ENCODE results near the gene ZMYM4.
"Not testable (repeated sequence)": the region's sequence is repeated elsewhere in the genome, so short reads cannot be mapped to it uniquely, and the experiment has no call there.

Gene ZMYM4

DNA sequence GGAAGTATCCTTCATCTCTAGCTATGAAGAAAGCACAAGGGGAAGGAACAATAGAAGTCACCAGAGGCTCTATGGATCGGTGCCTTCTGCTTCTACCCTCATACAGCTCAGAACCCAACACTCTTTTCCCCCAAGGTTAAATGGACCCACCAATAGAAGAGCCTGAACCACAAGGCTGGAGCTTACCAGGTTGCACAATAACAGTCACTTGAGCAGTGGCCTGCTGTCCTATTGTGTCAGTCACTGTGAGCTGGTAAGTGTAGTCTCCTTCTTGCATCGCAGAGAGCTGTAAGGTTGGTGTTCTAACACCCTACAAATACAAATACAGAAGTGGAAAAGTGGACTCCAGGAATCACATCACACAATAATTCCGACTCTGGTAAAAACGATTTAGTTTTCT, 185.7 kb downstream of the ZMYM4 start:
- no peak for DNase-seq (ENCODE audit: low read depth)

DNA sequence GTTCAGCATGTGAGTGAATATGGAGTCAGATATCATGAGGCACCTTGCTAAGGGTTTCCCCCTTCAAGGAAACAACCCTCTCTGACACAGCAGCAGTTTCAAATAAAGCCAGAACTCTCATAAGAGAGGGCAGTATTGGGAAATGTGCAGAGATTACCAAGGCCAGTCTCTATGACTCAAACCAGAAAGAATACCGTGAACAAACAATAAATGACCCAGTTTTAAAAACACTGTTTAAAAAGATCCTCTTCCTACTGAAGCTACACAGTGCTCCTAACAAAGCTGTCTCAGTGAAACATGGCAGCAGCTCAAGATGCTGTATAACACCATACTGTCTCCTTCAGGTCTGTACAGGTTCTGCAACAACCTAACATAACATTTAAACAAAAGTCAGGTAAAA, 186.1 kb downstream of the ZMYM4 start:
- no peak for DNase-seq (ENCODE audit: low read depth)

DNA sequence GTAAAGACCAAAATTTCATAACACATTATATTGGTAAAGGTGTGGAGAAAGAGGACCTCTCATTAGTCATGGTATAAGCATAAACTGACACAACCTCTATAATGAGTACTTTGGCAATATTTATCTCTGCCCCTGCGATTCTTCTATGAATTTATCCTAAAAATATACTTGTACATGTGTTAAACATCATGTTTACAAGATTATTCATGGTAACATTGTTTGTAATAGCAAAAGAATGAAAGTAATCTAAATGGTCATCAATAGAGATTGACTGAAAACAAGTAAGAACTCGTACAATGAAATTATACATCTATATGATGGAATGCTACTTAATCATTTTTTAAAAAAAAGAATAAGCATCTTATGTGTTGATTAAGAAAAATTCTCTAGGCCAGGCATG, 192.3 kb downstream of the ZMYM4 start:
- no peak for DNase-seq (ENCODE audit: low read depth)

DNA sequence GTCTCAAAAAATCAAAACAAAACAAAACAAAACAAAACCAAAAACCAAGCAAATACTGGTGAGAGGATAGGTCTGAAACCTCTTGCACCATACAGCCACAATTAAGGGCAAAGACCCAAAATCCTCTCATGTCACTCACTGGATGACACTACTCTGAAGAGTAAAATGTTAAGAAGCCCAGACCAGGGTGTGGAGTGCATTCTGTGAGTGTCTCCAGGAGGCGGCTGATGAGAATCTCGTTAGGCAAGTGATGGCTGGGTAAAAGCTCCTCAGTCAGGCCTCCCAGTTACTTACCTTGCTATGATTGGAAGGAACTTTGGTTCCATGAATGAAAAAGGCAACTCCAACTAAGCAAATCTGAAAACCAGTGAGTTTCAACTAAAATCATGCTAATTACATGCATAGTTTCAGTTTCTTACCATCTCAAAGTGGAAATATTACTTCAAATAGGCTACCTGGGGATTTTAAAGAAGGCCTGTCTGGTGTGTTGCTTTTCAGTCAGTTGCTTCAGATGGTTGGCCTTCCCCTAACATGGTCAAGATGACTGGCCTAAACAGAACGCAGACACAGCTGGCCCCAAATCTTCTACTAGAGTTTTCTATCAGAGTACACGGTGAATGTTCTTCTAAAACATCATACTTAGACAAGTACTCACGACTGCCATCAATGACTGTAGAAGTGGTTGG, 193.6 kb downstream of the ZMYM4 start:
- DNase-seq (ENCODE audit: low read depth): no peak

DNA sequence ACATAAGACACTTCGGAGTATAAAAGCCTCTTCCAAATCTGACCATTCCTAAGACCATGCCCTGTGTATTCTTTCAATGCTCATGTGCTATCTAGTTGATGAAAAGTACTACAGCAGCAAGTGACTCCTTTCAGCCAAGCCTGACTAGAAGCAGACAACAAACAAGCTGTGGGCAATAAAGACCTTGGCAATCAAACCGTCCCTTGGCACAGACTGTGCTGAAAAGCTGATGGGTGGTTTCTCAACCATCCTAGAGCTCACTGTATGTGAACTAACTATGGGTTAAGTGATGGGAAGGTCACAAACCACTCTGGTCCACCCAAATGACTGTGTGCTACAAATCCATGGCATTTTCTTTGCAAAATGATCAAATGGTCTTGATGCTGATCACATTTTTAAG, 194.7 kb downstream of the ZMYM4 start:
- DNase-seq (ENCODE audit: low read depth): no peak

DNA sequence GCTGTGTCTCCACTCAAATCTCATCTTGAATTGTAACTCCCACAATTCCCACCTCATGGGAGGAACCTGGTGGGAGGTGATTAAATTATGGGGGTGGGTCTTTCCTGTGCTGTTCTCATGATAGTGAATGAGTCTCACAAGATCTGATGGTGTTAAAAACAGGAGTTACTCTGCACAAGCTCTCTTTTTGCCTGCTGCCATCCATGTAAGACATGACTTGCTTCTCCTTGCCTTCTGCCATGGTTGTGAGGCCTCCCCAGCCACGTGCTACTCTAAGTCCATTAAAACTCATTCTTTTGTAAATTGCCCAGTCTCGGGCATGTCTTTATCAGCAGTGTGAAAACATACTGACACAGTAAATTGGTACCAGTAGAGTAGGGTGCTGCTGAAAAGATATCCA, 195.2 kb downstream of the ZMYM4 start:
- not testable (repeated sequence) for DNase-seq (ENCODE audit: low read depth)

DNA sequence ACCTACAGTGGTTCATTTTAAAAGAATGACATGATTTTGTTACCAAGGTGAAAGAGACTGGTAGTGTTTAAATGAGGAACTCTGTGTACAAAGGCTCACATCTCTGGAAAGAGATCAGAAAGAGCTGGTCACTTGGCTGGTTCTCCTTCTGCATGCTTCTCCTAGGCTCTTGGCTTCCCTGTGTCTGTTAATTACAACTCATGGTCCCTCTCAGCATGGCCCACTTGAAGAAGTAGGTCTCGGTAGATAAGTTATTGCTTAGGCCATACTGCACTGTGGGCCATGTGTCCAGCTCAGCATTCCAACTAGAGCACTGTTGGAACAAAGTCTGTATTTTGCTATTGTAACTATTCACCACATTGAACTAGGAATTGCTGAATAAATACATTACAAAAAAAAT, 197.6 kb downstream of the ZMYM4 start:
- no peak for DNase-seq (ENCODE audit: low read depth)

DNA sequence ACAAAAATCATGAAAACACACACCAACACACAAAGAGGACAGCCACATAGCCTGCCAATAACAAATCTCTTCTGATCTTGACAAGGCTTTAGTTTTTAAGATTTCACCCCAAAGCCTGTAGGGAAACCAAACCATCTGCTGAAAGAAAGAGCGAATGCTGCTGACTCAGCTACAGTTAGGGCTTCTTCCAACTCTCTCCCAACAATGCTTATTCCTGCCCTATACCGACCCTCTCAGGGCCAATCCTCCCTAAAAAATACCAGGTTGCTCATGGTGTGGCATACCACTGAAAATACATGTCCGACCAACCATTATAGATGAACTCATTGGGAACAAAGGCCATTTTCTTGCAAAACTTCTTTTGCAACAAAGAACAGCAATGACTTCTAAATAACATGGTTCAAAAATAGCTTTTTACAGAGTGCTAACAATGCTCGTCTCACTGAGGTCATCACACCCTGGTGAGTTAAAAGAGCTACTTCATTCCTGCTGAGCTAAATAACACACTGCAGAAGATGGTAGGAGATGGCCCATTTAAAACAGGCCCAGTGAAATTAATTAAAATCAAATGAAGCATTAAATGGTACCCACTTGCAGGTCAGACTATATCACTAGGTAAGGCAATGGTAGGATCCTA, 202.6 kb downstream of the ZMYM4 start:
- DNase-seq (ENCODE audit: low read depth): no peak

All from stimulated activated CD8-positive, alpha-beta memory T cell treated with anti-CD3 and anti-CD28 coated beads, Interleukin-4, amount 100 ng/mL, for 24 hours (primary cell).